ENCODE data around the gene SMIM1. TPM values are rescaled to one million over a fixed set of nuclear protein-coding genes. Genes with fewer than 3 reads are reported as not detected.

Gene SMIM1
- total and polyA plus RNA-seq, 9 of the 15 experiments (the other 6 are each of a cell fraction or from before 2014, with no cell fraction given): 2.3 to 125 (median 24.3) TPM

DNA sequence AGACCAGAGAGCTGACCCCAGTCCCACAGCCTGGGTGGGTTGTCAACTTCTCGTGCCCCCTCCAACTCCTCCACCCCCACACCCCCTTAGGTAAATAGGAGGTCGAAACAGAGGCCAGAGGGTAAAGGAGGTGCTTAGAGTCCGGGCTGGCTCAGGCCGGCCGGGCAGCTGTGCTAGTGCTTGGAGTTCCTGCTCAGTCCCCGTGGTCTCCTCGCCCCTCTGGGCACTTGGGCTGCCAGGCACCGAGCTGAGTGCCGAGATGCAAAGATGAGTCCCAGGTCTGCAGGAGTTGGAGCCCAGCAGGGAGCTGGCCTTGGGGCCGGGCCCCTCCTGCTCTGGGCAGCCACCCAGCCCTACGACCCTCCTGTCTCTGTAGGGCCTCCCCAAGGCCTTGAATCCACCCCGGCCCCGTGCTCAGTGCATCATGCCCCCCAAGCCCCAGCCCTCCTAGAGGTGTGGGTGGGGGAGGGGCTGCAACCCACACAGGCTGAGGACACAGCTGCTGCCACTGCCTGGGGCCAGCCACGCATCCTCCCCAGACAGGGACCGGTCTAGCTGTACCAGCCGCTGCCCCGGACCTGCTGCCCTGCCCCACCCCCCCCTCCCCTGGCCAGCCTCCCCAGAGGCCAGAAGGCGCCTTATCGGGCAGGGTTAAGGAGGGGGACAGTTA is 1.9 kb downstream of the SMIM1 start (continued):
- TF ChIP-seq NR2C1 (IDR thresholded peaks at IDR 0.05): no peak
- TF ChIP-seq NR2C1 (tag; IDR thresholded peaks at IDR 0.05): no peak
- no peak for TF ChIP-seq CBFA2T3 (IDR thresholded peaks at IDR 0.05)
- no peak for TF ChIP-seq NCOA4 (IDR thresholded peaks at IDR 0.05; ENCODE audit: partially characterized antibody)
- TF ChIP-seq E2F3 (CRISPR knock-in tag; IDR thresholded peaks at IDR 0.05): no peak
- TF ChIP-seq FOXK2 (conservative IDR thresholded peaks at IDR 0.05 in 1 of 2, IDR thresholded peaks at IDR 0.05 in 1 of 2; ENCODE audit: low read depth in 2 of 2): no peak
- TF ChIP-seq ESRRA (IDR thresholded peaks at IDR 0.05; ENCODE audit: borderline replicate concordance, low read depth): no peak
- TF ChIP-seq NFIX (CRISPR knock-in tag; IDR thresholded peaks at IDR 0.05; ENCODE audit: low read depth): no peak
- no peak for TF ChIP-seq CHD4 (IDR thresholded peaks at IDR 0.05; ENCODE audit: insufficient read depth, insufficient replicate concordance, low read depth, low read length, poor library complexity, severe bottlenecking)
- TF ChIP-seq BCOR (IDR thresholded peaks at IDR 0.05): no peak
- TF ChIP-seq ARHGAP35 (IDR thresholded peaks at IDR 0.05; ENCODE audit: partially characterized antibody): no peak
- TF ChIP-seq SLC30A9 (CRISPR knock-in tag; IDR thresholded peaks at IDR 0.05): no peak
- no peak for TF ChIP-seq ELF4 (CRISPR knock-in tag; IDR thresholded peaks at IDR 0.05)
- TF ChIP-seq DLX4 (CRISPR knock-in tag; IDR thresholded peaks at IDR 0.05): no peak
- TF ChIP-seq, protein P1, sequence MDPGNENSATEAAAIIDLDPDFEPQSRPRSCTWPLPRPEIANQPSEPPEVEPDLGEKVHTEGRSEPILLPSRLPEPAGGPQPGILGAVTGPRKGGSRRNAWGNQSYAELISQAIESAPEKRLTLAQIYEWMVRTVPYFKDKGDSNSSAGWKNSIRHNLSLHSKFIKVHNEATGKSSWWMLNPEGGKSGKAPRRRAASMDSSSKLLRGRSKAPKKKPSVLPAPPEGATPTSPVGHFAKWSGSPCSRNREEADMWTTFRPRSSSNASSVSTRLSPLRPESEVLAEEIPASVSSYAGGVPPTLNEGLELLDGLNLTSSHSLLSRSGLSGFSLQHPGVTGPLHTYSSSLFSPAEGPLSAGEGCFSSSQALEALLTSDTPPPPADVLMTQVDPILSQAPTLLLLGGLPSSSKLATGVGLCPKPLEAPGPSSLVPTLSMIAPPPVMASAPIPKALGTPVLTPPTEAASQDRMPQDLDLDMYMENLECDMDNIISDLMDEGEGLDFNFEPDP (CRISPR knock-in tag; IDR thresholded peaks at IDR 0.05): no peak
- TF ChIP-seq, protein P2, sequence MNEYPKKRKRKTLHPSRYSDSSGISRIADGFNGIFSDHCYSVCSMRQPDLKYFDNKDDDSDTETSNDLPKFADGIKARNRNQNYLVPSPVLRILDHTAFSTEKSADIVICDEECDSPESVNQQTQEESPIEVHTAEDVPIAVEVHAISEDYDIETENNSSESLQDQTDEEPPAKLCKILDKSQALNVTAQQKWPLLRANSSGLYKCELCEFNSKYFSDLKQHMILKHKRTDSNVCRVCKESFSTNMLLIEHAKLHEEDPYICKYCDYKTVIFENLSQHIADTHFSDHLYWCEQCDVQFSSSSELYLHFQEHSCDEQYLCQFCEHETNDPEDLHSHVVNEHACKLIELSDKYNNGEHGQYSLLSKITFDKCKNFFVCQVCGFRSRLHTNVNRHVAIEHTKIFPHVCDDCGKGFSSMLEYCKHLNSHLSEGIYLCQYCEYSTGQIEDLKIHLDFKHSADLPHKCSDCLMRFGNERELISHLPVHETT (CRISPR knock-in tag; conservative IDR thresholded peaks at IDR 0.05 in 1 of 2, IDR thresholded peaks at IDR 0.05 in 1 of 2): peak in 1 of 2 experiments; percentile 73; a peak in 1 of 4 replicates
- TF ChIP-seq ILK (tag; IDR thresholded peaks at IDR 0.05; ENCODE audit: borderline replicate concordance, low read depth): no peak
- TF ChIP-seq, protein P3, sequence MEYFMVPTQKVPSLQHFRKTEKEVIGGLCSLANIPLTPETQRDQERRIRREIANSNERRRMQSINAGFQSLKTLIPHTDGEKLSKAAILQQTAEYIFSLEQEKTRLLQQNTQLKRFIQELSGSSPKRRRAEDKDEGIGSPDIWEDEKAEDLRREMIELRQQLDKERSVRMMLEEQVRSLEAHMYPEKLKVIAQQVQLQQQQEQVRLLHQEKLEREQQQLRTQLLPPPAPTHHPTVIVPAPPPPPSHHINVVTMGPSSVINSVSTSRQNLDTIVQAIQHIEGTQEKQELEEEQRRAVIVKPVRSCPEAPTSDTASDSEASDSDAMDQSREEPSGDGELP (CRISPR knock-in tag; IDR thresholded peaks at IDR 0.05; ENCODE audit: borderline replicate concordance): no peak
- no peak; the same call in 1 of the 2 replicates for TF ChIP-seq KDM2B (CRISPR knock-in tag; IDR thresholded peaks at IDR 0.05)
- TF ChIP-seq NELFE (IDR thresholded peaks at IDR 0.05; ENCODE audit: insufficient read depth, insufficient read length): no peak
- TF ChIP-seq HOMEZ (CRISPR knock-in tag; IDR thresholded peaks at IDR 0.05): no peak
- no peak for TF ChIP-seq SMARCA5 (IDR thresholded peaks at IDR 0.05)
- TF ChIP-seq ZNF445 (CRISPR knock-in tag; IDR thresholded peaks at IDR 0.05; ENCODE audit: low read depth): no peak
